ENCODE results near the gene EXOC3L2.
A peak's percentile ranks its signal among the peaks of the same experiment; 100 is the strongest.
"Not testable (repeated sequence)": the region's sequence is repeated elsewhere in the genome, so short reads cannot be mapped to it uniquely, and the experiment has no call there.

Gene EXOC3L2

DNA sequence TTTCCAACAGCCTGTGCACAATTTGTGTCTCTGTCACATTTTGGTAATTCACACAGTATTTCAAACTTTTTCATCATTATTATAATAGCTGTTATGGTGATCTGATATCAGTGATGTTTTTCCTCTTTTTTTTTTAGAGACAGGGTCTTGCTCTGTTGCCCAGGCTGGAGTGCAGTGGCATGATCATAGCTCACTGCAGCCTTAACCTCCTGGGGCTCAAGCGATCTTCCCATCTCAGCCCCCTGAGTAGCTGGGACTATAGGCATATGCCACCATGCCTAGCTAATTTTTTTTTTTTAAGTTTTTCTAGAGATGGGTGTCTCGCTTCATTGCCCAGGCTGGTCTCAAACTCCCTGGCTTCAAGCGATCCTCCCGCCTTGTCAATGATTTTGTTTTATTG is 11.6 kb upstream of the EXOC3L2 start:
- no peak for DNase-seq (ENCODE audit: low read depth in 3 of 3)

DNA sequence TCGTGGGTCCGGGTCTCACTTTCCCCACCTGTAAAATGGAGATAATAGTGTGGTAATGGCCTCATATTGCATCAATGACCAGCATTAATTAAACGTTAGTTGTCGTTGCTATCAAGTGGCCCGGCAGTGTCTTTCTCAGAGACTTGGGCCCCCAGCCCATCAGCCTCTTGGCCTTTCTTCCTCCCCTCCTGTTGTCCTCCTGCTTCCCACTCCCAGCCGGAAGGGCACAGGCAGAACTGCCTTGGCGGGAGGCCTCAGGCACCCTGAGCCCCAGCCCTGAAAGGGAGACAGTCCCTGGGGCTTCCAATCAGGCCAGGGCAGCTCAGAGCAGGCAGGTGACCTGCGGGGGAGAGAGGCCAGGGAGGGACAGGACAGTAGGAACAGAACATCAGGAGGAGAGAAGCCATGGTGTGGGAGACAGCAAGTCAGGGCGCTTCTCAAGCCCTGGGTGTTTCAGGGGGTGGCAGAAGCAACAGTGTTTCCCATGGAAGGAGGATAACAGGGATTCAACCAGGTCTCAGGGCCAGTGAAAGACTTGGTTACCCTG is 10.5 kb upstream of the EXOC3L2 start:
- no peak for DNase-seq (ENCODE audit: low read depth in 3 of 3)

DNA sequence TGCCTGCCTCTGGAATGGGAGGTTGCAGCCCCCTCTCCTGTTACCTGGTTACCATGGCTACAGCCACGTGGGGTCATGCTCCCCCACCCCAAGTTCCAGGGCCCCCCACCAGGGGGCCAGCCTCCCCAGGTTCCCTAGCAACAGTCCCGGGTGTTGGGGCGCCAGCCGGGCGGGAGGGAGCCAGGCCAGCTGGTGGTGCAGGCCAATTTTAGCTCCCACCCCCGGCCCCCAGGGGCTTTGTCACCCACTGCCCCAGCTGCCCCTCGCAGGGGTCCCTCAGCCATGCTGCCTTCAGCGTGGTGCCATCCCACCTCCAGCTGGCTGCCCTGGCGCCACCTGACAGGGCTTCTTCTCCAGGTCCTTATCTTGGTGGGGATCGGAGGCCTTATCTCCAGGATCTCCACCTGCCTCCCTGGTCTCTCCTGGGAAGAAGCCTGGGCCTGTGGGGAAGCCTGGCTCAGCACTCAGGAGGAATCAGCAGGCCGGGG is 8.9 kb upstream of the EXOC3L2 start:
- no peak for DNase-seq (ENCODE audit: low read depth in 3 of 3)

DNA sequence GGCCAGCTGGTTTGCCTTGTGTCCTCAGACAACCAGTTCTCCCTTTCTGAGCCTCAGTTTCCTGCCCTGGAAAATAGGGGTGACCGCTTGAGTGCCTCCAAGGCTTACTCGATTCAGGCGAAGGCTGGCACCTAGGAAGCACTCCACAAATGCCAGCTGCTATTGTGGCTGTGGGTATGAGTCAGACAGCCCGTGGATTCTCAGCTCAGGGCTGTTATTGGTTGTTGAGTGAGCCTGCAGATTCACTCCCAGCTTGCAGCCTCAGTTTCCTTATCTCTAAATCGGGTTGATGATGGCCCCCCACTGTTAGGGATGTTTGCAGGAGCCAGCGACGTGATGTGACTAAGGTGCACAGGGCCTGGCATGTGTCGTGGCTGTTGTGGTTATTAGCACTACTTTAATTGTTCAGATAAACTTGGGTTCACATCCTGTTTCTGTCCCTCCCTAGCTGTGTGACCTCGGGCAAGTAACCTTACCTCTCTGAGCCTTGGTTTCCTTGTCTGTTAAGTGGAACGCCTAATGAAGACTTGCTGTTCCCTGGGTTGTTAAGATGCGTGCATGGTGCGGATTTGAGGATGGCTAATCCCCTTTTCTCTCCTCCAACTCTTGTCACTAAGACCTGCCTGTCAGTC is 8.3 kb upstream of the EXOC3L2 start:
- no peak for DNase-seq (ENCODE audit: low read depth in 3 of 3)

DNA sequence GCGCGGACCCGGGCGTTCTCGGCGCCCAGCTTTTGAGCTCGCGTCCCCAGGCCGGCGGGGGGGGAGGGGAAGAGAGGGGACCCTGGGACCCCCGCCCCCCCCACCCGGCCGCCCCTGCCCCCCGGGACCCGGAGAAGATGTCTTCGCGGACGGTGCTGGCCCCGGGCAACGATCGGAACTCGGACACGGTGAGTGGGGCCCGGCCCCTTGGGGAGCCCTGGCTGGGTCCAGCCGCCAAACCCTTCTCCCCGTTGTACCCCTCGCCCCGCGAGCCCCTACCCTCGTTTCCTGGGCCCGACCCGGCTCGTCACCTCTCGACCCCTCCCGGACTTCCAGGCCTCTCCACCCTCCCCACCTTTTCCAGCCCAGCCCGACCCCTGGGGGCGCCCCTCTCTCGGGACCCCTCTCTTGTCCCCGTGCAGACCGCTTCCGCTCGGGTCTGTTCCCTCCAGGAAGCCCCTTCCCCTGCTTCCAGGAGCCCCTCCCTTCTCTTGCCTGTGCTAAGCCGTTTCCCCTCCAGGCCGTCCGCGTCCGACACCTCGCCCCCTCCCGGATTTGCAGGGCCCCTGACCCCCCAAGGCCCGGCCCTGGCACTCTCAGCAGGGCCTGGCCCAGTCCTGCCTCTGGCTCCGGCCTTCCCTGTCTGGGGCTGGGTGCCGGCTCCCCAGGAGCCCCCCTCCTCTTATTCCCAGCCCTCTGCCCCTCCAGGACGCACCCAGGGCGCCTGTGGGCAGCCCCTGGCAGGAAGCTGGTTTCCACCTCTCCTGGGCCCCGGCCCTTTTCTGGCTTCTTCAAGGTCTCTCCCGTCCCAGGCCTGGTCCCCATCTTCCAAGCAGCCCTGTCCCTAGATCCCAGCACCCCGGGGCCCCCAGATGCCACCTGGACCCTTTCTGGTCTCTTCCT is 6.5 kb upstream of the EXOC3L2 start:
- no peak for DNase-seq (ENCODE audit: low read depth in 3 of 3)

DNA sequence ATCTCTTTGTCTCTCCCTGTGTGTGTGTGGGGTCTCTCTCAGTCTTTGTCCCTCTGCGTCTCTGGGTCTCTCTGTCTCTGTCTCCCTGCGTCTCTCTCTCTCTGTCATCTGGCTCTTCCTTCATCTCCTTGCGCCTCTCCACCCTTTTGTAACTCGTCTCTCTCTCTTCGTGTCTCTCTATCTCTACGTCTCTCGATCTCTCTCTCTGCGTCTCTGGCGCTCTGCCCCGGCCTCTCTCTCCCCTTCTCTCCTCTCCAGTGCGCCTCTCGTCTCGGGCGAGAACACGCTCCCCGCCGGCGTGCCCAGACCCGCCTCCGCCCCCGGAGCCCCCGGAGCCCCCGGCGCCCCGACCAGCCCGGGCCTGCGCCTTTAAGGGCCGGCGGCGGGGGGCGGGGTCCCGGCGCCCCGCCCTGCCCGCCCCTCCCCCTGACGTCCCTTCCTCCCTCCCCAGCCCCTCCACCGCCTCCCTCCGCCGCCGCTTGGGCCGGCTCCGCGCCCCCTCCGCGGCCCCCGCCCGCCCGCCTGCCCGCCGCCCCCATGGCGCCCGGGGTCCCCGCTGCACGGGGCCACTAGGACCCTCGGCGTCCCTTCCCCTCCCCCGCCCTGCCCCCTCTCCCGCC is 5.7 kb upstream of the EXOC3L2 start, which contains the start of gene MARK4:
Gene MARK4, plus strand, starts transcription at position 440 of the 620 bp plus-strand sequence. CDS start 318 bp downstream, outside the sequence.
- DNase-seq (ENCODE audit: low read depth in 3 of 3): peak; percentile 24 to 46 (median 43)

DNA sequence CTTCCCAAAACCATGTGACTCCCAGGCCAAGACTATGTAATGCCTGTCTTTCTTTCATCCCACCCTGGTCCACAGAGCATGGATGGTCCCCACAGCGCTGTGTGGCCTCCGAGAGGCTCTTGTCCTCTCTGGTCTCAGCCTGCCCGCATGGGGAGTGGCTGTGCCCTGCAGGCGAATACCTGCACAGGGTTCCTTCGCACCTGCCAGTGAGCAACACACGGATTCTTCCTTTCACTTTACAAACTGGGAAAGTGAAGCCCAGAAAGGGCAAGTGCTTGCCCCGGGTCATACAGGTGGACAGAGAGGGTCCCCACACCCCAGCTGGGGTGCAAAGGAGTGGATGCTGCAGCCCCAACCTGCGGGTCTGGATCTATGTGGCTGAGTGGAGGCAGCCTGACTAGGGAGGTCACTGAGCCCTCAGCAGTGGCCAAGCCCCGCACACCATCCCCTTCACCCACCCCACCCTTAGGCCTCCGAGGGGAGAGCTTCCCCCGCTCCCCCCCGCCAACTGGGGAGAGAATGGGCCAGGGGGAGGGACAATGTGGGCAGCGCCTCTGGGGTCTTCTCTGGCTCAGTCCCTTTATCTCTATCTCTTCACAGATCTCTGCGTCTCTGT is 5.1 kb upstream of the EXOC3L2 start:
- DNase-seq (ENCODE audit: low read depth in 3 of 3): no peak

DNA sequence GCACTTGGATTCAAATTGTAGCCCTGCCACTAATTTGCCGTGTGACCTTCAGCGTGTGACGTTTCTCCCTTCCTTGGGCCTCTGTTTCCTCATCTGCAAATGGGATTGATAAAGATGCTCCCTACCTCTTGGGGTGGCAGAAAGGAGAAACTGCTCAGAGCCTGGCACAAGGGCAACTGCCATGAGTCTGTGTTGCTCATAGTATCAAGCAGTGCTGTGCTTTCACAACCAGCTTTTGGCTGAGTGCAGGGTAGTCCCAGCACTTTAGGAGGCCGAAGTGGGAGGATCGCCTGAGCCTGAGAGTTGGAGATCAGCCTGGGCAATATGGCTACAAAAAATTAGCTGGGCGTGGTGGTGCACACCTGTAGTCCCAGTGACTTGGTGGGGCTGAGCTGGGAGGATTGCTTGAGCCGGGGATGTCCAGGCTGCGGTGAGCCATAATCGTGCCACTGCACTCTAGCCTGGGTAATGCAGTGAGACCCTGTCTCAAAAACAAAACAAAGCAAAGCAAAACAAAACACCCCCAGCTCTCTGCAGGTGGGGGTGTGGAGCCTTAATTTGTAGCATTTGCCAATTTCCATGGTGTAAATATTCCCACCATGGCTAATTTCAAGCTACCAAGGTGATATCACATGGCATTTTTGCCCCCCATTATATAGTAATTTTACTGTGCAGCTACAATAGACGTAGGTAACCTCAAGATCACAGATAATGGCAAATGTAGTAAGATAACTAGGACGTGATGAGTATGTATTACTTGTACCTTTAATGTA is 4.2 kb upstream of the EXOC3L2 start:
- DNase-seq (ENCODE audit: low read depth in 3 of 3): no peak

DNA sequence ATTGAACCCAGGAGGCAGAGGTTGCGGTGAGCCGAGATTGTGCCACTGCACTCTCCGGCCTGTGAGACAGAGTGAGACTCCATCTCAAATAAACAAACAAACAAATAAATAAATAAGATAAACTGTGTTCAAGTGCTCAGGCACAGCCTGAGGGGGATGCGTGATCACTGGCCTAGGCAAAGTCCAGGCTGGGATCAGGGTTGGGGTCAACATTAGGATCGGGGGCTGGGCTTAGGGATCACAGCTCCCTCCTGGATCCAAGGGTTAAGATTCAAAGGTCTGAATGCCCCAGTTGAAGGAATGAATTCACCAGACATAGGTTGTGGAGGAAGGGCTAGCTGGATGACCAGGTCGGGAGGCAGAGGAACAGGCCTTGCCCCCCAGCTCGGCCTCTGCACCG is 1.9 kb upstream of the EXOC3L2 start:
- no peak for DNase-seq (ENCODE audit: low read depth in 3 of 3)

DNA sequence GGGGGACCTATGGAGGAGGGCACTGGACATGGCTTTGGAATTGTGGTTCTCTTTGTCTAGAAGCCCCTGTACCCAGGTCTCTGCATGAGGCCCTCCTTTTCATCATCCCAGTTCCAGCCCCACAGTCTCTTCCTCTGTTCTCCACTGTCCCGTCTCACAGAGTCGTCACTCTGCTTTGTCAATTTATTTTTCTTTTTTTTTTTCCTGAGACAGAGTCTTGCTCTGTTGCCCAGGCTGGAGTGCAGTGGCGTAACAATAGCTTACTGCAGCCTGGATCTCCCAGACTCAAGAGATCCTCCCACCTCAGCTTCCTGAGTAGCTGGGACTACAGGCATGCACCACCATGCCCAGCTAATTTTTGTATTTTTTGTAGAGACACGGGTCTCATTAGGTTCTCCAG is 619 bp upstream of the EXOC3L2 start:
- DNase-seq (ENCODE audit: low read depth in 3 of 3): no peak

DNA sequence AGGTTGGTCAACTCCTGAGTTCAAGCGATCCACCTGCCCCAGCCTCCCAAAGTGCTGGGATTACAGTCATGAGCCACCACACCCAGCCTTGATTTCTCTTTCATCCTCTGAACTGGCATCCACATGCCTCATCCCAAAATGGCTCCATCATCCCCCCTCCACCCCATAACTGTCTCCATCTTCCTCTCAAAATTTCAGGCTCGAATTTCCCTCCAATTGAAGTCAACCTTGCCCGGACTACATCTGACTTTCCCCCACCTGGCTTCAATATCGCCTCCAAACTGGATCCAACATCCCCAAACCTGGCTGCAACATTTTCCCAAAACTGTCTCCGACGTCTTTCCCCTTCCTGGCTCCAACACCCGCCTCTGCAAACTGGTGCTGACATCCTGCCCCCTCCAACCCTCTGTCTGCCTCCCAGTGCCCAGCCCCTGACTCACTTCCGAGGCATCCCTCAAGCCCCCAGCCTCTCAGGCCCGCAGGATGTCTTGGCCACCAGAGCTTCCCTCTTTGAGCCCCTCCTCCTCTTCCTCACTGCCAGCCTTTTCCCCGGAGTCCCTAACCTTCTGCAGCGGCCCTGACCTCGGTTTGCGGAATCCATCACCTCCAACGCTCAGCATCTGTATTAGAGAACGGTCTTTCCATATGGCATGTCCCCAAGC is 943 bp downstream of the EXOC3L2 start:
- no peak for DNase-seq (ENCODE audit: low read depth in 3 of 3)

DNA sequence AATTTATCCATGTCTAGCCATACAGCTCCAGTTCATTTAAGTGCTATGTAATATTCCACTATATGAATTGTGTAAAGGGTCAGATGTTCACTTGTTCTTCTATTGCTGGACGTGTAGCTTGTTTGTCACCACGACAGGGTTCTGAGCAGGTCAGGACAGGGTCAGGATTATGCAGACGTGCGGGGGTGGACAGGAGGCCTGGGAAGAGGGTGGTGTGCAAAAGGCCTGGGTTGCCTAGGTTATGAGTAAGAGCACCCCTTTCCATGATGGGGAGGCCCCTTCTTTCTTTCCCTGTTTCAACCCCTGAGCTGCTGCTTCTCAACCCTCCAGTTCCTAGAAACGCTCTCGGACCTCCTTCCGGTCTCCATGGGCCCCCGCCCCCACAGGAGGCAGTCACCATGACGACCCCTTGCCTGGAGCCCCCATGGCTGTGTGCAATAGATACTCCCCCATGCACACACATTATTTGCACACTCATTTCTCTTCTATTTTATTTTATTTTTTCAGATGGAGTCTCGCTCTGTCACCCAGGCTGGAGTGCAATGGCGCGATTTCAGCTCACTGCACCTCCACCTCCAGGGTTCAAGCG is 2.0 kb downstream of the EXOC3L2 start:
- no peak for DNase-seq (ENCODE audit: low read depth in 3 of 3)

DNA sequence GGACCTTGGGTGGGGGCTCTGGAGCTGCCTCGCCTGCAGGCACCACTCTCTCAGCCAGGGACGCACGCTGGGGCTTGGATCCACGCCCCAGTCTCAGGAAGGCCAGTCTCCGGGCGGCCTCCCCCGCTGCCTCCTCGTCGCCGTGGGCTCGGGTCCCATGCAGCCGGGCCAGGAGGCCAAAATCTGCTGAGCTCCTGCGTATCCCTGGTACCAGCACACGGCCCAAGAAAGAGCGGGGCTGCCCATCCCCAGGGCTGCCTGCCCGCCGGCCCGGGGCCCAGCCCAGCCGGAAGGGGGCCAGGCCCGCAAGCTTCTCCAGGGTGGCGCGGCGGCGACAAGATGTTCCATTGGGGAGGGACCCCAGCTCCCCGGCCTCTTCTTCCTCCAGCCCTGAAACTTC is 6.7 kb downstream of the EXOC3L2 start:
- DNase-seq (ENCODE audit: low read depth in 3 of 3): no peak

DNA sequence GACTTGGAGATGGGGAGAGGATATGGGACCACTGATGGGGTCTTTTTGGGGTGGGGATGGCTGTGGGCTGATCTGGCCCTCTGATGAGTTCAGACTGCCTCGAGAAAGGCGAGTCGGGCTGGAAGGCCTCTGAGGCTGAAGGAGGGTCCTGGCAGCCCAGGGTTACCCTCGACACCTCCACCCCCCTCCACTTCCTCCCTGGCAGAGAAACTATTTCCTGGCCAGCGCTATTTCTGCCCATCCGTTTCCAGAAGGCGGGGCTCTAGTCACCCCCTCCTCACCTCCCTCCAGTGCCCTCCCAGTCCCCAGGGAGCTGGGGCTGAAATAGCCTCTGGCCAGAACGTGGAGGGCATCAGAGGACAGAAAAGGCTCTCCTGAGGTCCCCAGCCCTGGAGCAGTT is 9.7 kb downstream of the EXOC3L2 start:
- DNase-seq (ENCODE audit: low read depth in 3 of 3): no peak

DNA sequence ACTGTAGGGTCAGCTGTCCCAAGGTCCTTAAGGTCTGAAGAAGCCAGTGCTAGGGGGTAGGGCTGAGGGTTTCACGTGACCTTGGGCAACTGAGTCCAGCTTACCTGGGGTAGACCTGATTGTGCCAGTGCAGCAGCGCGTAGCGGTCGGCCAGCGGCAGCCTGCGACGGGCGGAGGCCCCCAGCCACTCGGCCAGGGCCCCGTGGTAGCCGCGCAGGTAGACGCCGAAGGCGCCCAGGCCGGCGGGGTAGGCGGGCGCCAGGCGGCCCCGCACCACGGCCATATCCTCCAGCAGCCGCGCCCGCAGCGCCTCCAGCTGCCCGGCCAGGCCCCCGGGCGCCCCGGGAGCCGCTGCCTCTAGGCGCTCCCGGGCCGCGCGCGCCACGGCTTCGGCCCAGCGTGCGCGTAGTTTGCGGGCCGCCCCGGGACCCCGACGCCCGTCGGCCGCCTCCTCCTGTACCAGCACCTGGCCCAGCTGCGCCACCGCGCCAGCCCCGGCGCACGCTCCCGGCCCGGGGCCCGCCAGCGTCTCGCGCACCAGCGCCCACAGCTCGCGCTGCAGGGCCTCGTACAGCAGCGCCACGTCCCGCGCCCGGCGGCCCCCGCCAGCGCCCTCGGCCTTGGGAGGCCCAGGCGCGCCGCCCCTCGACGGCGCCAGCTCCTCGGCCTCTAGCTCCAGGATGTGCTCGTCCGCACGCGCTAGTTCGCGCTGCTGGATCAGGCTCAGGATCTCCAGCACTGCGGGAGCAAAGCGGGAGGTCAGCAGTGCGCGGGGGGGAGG is 10.9 kb downstream of the EXOC3L2 start:
- DNase-seq (ENCODE audit: low read depth in 3 of 3): no peak

DNA sequence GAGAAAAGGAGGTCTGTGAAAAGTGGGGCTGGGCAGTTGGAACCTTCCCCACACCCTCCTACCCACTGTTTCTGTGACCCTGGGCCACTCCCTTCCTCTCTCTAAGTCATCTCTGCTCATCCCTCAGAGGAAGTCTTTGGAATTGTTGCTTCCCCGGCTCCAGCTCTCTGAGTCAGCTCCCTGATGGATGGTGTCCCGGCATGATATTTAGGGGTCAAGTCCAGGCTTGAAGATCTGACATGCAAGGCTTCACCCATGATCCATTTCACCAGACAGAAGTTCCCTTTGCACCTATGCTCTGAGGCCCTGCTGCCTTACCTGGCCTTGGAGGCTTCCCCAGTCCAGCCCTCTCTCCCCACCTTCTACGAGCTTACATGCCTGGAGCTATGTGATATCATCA is 13.3 kb downstream of the EXOC3L2 start:
- DNase-seq (ENCODE audit: low read depth in 3 of 3): no peak

DNA sequence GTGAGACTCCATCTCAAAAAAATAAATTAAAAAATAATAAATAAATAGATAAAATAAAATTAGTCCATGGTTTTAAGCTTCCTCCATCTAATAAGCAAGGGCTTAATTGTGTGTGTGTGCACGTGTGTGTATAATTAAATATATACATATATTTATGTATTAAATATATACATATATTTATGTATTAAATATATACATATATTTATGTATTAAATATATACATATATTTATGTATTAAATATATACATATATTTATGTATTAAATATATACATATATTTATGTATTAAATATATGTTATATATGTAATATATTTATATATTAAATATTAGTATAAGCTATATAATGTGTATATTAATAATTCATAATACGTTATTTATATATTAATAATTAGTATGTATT is 16.2 kb downstream of the EXOC3L2 start:
- not testable (repeated sequence) for DNase-seq (ENCODE audit: low read depth in 3 of 3)

DNA sequence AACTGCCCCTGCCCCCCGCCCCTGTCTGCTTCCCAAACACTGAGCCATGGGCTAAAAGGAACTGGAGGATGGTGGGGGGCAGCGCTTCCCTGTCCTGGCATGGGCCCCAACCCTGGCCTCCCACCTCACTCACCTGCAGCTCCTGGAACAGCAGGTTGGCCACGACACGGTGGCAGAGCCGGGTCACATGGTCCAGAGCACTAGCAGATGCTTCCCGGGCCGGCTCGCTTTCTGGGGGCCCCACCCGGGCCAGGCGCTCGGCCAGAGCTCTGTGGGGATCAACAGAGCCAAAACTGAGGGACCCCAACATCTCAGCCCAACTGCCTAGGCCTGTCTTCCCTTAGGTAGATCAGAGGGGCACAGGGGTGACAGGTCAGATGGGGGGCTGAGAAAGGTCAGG is 20.6 kb downstream of the EXOC3L2 start:
- DNase-seq (ENCODE audit: low read depth in 3 of 3): no peak

DNA sequence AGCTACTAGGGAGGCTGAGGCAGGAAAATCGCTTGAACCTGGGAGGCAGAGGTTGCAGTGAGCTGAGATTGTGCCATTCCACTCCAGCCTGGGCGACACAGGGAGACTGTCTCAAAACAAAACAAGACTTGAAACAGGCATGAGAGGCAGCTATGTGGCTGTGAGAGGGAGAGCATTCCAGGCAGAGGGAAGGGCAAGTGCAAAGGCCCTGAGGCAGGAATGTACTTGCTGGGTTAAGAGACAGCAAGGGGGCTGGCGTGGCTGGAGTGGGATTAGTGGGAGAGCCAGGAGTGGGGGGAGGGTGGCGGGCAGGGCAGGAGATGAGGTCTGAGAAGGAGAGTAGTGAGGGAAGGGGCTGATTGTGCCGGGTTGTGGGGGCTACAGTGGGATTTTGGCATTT is 21.3 kb downstream of the EXOC3L2 start:
- no peak for DNase-seq (ENCODE audit: low read depth in 3 of 3)
